ENCODE results near the gene S100Z. TPM values are rescaled to one million over a fixed set of nuclear protein-coding genes. Genes with fewer than 3 reads are reported as not detected.
"Not testable (repeated sequence)": the region's sequence is repeated elsewhere in the genome, so short reads cannot be mapped to it uniquely, and the experiment has no call there.

S100Z gene
- total RNA-seq, 1 experiment from 2014 or later, result 0.23 TPM

DNA sequence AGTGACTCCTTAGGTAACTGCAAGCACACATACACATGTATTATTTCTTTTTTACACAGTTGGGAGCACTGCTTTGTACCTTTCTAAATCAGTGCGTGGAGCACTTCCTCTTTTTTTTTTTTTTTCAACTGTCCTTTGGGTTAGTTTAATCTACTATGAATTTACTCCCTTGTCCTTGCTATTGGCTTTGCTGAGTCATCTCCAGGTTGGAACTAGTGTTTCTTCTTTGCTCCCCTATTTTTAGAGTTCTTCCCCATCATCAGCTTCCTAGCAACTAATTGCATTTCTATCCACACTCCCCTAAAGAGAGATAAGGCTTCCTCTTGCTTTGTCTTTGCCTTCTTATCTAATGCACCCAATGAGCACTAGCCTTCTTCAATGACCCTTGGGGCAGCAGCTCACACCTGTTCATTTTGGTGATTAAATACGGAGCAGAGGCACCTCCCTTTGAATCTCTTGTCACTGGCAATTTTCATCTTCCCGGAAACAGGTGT lies 24.3 kb downstream of the S100Z start:
- DNase-seq (ENCODE audit: low spot score), result no peak

DNA sequence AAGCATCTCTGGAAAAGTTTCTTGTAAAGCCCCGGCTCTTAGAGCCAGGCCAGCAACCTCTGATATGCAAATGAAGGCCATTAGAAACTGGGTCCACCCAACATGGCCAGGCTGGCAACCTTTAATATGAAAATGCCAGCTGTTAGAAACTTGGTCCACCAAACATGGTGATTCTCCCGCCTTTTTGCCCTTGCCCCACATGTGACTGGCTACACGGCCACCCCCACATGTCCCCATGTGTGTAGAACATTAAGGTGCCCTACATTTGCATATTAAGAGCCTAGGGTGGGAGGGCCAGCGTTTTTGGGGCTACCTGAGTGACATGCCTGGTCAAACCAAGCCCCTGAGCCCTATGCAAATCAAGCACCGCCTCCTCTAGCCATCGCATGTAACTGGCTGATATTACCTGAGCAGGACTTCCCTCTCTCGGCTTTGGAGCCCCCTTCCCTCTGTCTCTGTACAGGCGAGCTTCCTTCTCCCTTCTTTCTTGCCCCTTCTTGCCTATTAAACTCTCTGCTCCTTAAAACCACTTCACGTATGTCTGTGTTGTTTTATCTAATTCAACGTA lies 39.0 kb downstream of the S100Z start:
- no peak for DNase-seq (ENCODE audit: low spot score)

DNA sequence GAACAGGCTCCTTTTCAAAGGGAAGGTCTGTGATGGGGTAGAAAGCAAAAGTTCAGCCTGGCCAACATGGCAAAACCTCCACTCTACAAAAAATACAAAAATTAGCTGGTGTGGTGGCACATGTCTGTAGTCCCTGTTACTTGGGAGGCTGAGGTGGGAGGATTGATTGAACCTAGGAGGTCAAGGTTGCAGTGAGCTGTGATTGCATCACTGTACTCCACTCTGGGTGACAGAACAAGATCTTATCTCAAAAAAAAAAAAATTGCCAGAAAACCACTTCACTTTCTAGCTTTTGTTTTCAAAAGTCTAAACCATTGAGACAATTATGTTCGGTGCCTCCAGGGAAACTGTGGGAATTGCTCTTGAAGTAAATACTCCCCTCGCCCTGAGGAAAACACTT lies 43.5 kb downstream of the S100Z start:
- no peak for DNase-seq (ENCODE audit: low spot score)

DNA sequence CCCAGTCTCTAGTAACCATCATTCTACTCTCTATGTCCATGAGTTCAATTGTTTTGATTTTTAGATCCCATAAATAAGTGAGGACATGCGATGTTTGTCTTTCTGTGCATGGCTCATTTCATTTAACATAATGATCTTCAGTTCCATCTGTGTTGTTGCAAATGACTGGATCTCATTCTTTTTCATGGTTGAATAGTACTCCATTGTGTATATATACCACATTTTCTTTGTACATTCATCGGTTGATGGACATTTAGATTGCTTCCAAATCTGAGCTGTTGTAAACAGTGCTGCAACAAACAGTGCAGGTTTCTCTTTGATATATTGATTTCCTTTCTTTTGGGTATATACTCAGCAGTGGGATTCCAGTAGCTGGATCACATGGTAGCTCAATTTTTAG lies 46.4 kb downstream of the S100Z start:
- DNase-seq (ENCODE audit: low spot score), result no peak

DNA sequence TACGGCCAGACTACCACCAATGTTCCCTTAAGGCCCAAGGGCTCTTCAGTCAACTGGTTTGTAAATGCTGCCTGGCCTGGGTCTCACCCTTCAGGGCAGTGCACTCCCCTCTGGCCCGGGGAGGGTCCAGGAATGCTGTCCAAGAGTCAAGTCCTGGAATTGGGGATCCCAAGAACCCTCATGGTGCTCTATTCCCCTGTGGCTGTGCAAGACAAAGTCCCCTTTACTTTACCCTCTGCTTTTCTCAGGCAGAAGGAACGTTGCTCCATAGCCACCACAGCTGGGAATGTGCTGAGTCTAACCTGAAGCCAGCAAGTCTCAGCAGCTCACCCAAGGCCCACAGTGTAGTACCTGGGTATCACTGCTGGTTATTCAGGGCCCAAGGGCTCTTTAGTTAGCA lies 51.7 kb downstream of the S100Z start:
- DNase-seq (ENCODE audit: low spot score), result no peak

DNA sequence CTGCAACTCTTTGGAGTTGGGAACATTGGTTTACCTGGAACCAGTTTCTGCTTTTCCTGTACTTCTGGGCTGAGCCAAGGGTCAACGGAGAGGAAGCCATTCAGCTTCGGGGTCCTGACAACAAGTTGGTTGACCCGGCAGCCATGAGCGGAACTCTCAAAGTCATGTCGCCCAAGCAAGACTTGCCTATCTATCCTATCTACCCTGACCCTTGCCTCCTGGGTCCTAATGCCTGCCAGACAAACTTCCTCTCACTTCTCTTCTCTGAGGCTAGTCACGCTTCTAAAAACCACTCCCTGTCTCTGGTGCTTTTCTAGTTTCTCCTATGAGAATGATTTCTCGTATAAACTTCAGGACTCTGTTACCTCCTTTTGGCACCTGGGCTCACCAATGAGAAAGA lies 58.4 kb downstream of the S100Z start:
- DNase-seq (ENCODE audit: low spot score), result no peak

DNA sequence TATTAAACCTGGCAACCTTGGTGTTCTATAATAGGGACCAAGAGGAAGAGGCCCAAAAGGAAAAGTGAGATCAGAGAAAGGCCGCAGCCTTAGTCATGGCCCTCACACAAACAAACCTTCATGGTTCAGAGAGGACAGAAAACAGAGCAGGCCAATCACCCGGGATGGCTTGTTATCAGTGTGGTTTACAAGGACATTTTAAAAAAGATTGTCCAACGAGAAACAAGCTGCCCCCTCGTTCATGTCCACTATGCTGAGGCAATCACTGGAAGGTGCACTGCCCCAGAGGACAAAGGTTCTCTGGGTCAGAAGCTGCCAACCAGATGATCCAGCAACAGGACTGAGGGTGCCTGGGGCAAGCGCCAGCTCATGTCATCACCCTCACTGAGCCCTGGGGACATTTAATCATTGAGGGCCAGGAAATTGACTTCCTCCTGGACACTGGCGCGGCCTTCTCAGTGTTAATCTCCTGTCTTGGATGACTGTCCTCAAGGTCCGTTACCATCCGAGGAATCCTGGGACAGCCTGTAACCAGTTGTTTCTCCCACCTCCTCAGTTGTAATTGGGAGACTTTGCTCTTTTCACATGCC lies 60.6 kb downstream of the S100Z start:
- DNase-seq (ENCODE audit: low spot score), result not testable (repeated sequence)

DNA sequence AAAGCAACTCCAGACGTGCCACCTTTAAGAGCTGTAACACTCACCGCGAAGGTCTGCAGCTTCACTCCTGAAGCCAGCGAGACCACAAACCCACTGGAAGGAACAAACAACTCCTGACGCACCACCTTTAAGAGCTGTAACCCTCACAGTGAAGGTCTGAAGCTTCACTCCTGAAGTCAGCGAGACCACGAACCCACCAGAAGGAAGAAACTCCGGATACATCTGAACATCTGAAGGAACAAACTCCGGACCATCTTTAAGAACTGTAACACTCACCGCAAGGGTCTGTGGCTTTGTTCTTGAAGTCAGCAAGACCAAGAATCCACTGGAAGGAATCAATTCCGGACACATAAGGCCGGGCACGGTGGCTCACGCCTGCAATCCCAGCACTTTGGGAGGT lies 64.9 kb downstream of the S100Z start:
- DNase-seq (ENCODE audit: low spot score), result not testable (repeated sequence)

DNA sequence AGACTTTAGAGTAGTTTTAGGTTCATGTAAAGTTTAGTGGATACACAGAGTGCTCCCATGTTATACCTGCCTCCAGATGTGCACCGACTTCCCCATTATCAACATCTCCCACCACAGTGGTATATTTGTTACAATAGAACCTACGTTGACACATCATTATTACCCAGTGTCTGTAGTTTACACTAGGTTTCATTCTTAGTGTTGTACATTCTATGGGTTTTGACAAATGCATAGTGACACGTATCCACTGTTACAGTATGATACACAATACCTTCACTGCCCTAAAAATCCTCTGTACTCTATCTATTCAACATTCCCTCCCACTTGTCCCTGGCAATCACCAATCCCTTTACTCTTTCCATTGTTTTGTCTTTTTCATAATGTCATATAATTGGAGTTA lies 68.7 kb downstream of the S100Z start:
- DNase-seq (ENCODE audit: low spot score), result no peak

DNA sequence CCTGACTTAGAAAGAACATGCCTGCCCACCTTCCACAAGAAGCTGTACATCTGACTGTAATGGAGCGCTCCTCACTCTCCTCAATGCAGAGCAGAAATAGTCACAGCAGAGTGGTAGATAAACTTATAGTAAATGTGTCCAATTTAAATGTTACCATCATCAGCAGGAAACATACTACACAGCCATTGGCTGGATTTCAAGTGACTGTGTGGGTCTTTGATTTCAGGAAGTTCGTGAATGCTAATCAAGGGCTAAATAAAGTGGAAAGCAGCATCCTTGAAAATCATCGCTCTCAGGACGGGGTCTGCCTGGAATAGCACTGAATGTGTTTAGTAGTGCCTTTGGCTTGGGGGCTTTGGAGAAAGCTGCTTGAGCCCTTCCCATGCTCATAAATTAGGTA lies 70.7 kb downstream of the S100Z start:
- DNase-seq (ENCODE audit: low spot score), result no peak

DNA sequence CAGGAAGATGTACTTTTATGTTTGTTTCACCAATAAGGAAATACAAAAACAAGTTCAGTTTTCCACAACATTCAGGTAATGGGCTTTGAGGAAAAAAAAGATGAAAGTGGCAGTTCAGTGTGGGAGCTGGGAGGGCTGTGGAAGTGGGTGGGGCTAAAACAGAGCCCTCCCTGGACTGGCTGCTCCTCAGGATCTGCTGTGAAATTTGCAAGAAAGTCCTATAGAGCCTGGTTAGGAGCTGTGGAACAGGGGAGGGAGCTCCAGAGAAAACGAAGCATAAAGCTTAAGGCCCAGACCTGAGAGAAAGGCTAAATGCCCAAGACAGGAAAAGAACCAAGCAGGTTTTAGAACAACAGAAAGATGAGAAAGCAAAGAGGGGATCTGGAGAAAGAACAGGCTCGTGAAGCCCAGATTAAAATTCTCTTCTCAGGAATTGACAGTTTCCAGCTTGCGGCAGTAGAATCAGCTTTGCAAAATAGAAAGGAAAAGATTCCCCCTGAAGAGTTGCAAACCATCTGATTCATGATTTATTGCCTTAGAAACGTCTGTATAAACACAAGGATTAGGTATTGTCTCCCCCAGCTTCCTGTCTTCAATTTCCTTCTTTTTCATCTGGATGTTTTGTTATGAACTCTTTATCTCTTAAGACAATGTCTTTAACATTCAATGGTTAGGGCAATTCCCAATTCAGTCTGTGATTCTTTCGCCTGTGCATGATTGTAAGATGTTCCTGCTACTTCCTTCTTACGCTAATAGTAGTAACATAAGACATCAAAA lies 76.7 kb downstream of the S100Z start:
- DNase-seq (ENCODE audit: low spot score), result no peak

DNA sequence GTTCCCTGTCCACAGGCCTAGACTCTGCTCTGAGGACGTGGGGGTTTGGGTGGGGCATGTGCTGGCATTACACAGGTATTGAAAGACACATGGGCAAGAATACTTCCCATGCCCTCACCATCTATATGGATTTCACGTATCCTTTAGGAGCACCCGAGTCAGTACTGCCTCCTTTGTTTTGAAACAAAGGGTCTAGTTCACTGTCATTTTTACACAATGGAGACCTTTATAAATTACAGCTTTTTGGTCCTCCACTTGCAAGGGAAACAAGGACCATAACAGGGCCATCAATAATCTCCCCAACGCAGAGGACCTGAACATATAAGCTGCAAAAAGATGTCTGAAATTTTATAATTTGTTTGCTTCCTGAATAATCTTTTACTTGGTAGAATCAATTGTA lies 78.1 kb downstream of the S100Z start:
- no peak for DNase-seq (ENCODE audit: low spot score)

DNA sequence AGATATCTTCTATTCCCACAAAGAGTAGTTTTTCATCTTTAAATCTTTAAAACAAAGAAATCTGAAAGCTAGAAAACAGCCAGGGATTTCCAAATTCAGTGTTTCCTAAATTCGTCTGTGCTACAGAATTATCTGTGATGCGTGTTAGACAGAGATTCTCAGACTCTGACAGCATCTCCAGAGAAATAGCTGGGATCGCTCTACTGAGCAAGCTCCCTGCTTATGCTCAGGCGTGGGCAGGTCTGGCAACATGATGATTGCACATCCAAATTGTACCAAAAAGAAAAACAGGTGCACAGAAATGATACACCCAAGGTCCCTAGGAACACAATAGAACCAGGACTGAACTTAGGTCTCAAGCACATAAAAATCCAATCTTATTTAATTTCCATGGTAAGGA lies 80.3 kb downstream of the S100Z start:
- DNase-seq (ENCODE audit: low spot score), result no peak

DNA sequence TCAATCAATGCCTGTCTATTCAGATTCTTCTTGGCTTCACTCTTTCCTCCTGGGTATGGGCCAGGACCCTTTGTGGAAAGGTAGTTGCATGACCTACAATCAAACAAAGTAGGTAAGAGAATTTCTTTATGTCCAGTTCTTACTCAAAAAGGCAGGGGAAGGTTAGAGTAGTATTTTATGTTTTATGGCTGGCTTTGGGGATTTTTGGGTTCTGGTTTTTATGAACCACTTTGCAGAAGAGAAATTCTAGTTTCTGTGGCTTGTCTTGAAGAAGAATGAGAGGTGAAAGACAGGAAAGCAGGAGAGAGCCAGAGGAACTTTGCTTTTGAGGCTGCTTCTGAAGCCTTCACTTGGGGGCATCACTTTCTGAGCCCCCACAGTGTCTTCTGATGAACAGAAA lies 88.4 kb downstream of the S100Z start:
- DNase-seq (ENCODE audit: low spot score), result no peak

DNA sequence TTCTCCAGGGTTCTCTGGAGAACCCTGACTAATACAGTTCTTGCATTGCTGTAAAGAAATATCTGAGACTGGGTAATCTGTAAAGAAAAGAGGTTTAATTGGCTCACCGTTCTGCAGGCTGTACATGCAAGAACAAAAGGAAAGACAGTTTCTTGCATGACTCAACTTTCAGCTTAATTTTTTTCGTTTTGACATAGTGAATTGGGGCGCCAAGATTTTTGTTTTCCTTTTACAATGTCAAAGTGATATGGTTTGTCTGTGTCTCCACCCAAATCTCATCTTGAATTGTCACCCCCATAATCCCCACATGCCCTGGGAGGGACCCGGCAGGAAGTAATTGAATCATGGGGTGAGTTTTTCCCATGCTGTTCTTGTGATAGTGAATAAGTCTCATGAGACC lies 91.2 kb downstream of the S100Z start:
- no peak for DNase-seq (ENCODE audit: low spot score)

DNA sequence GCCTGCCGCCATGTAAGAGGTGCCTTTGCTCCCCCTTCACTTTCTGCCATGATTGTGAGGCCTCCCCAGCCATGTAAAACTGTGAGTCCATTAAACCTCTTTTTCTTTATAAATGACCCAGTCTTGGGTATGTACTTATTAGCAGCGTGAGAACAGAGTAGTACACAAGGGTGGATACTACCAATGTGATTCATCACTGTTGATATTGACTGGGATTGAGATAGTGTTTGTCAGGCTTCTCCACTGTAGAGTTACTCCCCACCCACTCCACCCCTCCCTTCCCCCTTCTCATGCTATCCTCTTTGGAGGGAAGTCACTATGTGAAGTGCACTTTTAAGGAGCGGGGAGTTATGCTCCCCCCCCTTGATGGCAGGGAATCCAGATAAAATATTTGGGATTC lies 91.6 kb downstream of the S100Z start:
- no peak for DNase-seq (ENCODE audit: low spot score)

DNA sequence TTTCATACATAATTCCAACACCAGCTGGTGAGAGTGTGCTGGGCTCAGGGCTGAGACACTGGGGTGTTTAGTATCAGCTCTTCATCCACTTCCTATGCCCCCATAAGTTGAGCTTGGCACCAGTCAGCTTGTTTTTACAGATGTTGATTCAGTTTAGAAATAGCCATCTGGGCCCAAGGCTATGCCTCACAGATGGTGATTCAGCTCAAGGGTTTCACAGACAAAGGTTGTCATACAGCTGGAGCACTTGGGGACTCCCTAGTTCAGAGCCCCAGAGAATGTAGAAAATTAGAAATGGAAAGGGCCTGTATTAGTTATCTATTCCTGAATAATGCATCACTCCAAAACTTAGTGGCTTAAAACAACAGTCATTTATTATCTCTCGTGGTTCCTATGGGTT lies 92.8 kb downstream of the S100Z start:
- DNase-seq (ENCODE audit: low spot score), result no peak

DNA sequence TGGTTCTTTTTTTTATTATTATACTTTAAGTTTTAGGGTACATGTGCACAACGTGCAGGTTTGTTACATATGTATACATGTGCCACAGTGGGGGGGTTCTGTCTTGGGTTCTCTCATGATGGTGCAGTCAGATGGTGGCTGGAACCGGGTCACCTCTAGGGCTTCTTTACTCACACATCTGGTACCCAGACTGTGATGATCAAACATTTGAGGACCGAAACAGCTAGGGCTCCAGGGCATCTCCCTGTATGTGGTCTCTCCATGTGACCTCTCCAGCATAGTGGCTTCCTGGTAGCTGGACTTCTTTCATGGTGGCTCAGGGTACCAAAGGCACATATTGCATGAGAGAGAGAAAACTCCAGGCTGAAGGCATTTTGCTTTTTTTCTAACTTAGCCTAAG lies 93.2 kb downstream of the S100Z start:
- DNase-seq (ENCODE audit: low spot score), result no peak

DNA sequence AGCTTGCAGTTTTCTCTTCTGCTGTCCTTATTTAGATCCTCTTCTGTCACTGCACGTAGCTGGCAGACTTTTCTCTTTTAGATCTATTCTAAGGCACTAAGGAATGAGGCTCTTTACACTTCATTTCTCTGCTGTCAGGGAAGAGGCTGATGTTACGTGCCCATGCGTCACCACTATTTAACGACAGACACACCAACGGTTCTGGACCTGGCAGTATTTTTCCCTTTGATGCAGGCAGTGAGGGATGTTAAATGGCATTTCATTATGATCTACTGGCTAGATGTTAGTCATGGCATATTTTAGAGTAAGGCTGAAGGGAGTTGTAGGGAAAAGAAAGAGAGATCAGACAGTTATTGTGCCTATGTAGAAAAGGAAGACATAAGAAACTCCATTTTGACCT lies 94.8 kb downstream of the S100Z start:
- no peak for DNase-seq (ENCODE audit: low spot score)

DNA sequence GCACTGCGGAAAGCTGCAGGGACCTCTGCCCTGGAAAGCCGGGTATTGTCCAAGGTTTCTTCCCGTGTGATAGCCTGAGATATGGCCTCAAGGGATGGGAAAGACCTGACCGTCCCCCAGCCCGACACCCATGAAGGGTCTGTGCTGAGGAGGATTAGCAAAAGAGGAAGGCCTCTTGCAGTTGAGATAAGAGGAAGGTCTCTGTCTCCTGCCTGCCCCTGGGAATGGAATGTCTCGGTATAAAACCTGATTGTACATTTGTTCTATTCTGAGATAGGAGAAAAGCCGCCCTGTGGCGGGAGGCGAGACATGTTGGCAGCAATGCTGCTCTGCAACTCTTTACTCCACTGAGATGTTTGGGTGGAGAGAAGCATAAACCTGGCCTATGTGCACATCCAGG lies 95.4 kb downstream of the S100Z start:
- DNase-seq (ENCODE audit: low spot score), result not testable (repeated sequence)

DNA sequence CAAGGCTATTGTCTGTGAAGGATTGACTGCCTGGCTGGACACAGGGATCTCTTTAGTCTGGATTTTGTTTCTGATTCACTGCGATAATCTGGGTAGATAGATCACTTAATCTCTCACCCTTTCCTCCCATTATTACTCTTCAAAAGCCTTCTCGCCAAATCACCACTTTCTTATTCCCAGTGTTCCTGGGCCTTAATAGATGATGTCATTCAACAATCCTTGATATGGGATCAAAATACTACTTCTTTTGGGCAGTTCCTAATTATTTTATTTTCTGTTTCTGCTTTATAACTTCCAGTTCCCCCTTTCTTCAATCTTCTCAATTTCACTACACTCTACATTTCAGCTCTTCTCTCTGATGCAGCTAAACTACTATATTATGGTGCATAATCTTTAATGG lies 96.3 kb downstream of the S100Z start:
- no peak for DNase-seq (ENCODE audit: low spot score)

DNA sequence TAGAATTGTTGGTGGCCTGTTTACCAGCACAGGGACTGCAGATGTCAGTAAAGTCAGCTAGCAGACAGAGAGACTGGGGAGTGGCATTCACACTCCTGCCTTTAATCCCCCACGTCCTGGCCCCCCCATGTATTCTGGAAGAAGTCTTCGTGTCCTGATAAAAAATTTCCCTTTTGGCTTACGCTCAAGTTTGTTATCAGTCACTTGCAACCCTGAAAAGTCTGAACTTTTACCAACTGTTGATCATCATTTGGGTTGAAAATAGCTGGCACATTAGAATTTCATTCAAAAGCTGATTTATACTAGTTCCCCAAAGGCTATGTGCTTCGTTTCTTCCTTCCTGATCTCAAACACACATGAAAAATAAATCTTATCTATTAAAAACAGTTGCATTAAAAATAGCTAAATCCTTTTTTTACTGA lies 97.3 kb downstream of the S100Z start:
- DNase-seq (ENCODE audit: low spot score), result no peak

DNA sequence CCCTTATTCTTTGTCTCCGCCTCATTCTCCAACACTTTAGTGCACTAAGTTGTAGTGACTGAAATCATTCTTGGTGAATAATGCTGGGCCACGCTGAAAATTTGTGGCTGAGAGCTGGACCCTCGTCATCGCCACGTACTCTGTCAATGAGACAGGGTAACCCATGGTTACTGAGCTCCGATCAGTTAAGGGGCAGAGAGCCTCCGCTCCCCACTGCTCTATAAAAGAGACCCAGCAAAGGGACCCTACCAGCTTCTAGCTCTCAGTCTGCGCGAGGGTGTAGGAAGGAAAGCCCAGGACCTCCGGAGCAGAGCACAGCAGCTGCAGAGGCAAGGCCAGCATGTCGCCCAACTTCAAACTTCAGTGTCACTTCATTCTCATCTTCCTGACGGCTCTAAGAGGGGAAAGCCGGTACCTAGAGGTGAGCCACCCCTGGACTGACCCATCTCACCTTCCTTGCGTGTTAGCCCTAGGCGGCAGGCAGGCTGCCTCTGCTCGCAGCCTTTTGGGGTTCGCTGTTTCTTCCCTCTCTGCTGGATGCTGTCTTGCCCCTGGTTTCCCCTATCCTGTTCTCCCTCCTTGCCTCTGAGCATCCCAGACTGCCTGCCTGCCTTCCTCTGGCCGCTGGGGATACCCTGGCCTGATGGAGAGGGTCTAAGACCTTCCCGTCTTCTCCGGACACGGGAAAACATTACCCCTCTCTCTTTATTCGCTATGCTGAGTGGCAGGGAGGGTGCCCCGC lies 103.2 kb downstream of the S100Z start, which contains the start of gene CRHBP:
Gene CRHBP, plus strand, starts transcription at position 251 of the 742 bp plus-strand sequence. Its CDS starts 90 bp downstream, at position 341.
- DNase-seq (ENCODE audit: low spot score), result no peak
